HG02763 (cell line): Measurements from ENCODE around the gene DHX38.
A peak's percentile ranks its signal among the peaks of the same experiment; 100 is the strongest.

Experiments used
- ATAC-seq: cut with Tn5 transposase; IDR thresholded peaks from one replicate; pipeline ENCODE4 v1.9.1; 2021; ENCODE audit warnings: mild to moderate bottlenecking, moderate library complexity; ENCODE audit not compliant: unreplicated experiment

Gene DHX38

GRCh38 chr16:72120026-72120425 lies 26.4 kb downstream of the DHX38 start:
- ATAC-seq, result no peak

- ATAC-seq, result no peak
These were observed 28.7 kb downstream of the DHX38 start for GRCh38 chr16:72122308-72122707.

- no peak for ATAC-seq
These were observed 29.3 kb downstream of the DHX38 start for GRCh38 chr16:72122916-72123315.

- ATAC-seq, result no peak
These were observed 29.8 kb downstream of the DHX38 start for GRCh38 chr16:72123426-72123825.

- ATAC-seq, result no peak
These were observed 30.5 kb downstream of the DHX38 start for GRCh38 chr16:72124148-72124547.

GRCh38 chr16:72124761-72125634 lies 31.4 kb downstream of the DHX38 start:
- ATAC-seq, result peak; percentile 61

- no peak for ATAC-seq
These were observed 32.2 kb downstream of the DHX38 start for GRCh38 chr16:72125635-72126428.

GRCh38 chr16:72126429-72126765 lies 32.8 kb downstream of the DHX38 start:
- no peak for ATAC-seq

GRCh38 chr16:72128701-72129100 lies 35.1 kb downstream of the DHX38 start:
- ATAC-seq, result no peak

GRCh38 chr16:72129976-72130656 lies 36.5 kb downstream of the DHX38 start:
- ATAC-seq, result no peak

GRCh38 chr16:72131036-72131435 lies 37.4 kb downstream of the DHX38 start:
- no peak for ATAC-seq

GRCh38 chr16:72132726-72133125 lies 39.1 kb downstream of the DHX38 start:
- no peak for ATAC-seq

GRCh38 chr16:72134507-72134906 lies 40.9 kb downstream of the DHX38 start:
- no peak for ATAC-seq

GRCh38 chr16:72137380-72138063 lies 43.9 kb downstream of the DHX38 start:
- ATAC-seq, result no peak

- no peak for ATAC-seq
These were observed 44.5 kb downstream of the DHX38 start for GRCh38 chr16:72138064-72138572.

- no peak for ATAC-seq
These were observed 46.3 kb downstream of the DHX38 start for GRCh38 chr16:72139908-72140307.

- ATAC-seq, result no peak
These were observed 48.8 kb downstream of the DHX38 start for GRCh38 chr16:72142476-72142875.

- ATAC-seq, result no peak
These were observed 56.2 kb downstream of the DHX38 start for GRCh38 chr16:72149676-72150464.

- no peak for ATAC-seq
These were observed 65.7 kb downstream of the DHX38 start for GRCh38 chr16:72159386-72159785.

- ATAC-seq, result no peak
These were observed 66.2 kb downstream of the DHX38 start for GRCh38 chr16:72159801-72160200.
